ENCODE data around the gene TIGD3. TPM values are rescaled to one million over a fixed set of nuclear protein-coding genes. Genes with fewer than 3 reads are reported as not detected.

Gene TIGD3
- total RNA-seq, 4 donors from 2014 or later: 0.48 to 3.0 (median 0.75) TPM; not detected in 1

DNA sequence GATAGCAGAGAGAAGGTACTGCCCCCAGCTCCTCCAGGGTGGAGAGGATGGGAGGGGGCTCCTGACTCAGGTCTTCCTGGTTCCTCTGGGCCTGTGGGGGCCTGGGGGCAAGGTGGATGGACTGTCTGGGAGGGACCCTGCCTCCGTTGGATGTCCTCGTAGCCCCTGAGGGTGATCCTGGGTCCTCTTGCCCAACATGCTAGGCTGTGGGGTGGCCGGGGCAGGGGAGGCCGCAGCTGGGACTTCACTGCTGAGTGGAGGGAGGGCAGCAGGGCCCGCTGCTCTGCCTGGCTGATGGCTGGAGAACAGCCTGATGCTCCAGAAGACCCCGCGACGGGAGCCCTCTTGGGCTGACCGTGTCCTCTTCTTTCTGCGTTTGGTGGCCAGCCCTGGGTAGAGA is 45.3 kb downstream of the TIGD3 start:
- in situ Hi-C loops (cut with MboI; ENCODE audit: low pct_ligation_motif_present in 1 of 4, low pct_unique_long_range_greater_than_20kb in 1 of 4, low sequenced_read_pairs in 3 of 4): no loop called here
- H3K27me3 ChIP-seq: no peaks in the 10 kb centered on the region
- no peaks in the 10 kb centered on the region for H3K9me3 ChIP-seq
- peaks cover 0 to 21% (median 8%) of the 10 kb centered on the region in 4 donors for H3K36me3 ChIP-seq
- peaks cover 3 to 32% (median 11%) of the 10 kb centered on the region in 4 donors for H3K4me1 ChIP-seq
- intact Hi-C loops (cut with DNase I; ENCODE audit: low total_unique reads): no loop called here
- no peak overlapping the region for H3K27ac ChIP-seq
- TF ChIP-seq POLR2AphosphoS5 (IDR thresholded peaks at IDR 0.05): no peak
- TF ChIP-seq POLR2A (IDR thresholded peaks at IDR 0.05): no peak
- no peak for TF ChIP-seq EP300 (IDR thresholded peaks at IDR 0.05; ENCODE audit: low read depth)
- TF ChIP-seq, protein P1, sequence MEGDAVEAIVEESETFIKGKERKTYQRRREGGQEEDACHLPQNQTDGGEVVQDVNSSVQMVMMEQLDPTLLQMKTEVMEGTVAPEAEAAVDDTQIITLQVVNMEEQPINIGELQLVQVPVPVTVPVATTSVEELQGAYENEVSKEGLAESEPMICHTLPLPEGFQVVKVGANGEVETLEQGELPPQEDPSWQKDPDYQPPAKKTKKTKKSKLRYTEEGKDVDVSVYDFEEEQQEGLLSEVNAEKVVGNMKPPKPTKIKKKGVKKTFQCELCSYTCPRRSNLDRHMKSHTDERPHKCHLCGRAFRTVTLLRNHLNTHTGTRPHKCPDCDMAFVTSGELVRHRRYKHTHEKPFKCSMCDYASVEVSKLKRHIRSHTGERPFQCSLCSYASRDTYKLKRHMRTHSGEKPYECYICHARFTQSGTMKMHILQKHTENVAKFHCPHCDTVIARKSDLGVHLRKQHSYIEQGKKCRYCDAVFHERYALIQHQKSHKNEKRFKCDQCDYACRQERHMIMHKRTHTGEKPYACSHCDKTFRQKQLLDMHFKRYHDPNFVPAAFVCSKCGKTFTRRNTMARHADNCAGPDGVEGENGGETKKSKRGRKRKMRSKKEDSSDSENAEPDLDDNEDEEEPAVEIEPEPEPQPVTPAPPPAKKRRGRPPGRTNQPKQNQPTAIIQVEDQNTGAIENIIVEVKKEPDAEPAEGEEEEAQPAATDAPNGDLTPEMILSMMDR (IDR thresholded peaks at IDR 0.05): no peak
- DNase-seq: no peak
- 92% methylated on average over 6 of the region's 10 CpGs; no CpG with 5 or more reads in 1 of the 2 donors for WGBS, 2 donors (ENCODE audit: low coverage in 1 of 2)
- H3K4me3 ChIP-seq: no peak overlapping the region

DNA sequence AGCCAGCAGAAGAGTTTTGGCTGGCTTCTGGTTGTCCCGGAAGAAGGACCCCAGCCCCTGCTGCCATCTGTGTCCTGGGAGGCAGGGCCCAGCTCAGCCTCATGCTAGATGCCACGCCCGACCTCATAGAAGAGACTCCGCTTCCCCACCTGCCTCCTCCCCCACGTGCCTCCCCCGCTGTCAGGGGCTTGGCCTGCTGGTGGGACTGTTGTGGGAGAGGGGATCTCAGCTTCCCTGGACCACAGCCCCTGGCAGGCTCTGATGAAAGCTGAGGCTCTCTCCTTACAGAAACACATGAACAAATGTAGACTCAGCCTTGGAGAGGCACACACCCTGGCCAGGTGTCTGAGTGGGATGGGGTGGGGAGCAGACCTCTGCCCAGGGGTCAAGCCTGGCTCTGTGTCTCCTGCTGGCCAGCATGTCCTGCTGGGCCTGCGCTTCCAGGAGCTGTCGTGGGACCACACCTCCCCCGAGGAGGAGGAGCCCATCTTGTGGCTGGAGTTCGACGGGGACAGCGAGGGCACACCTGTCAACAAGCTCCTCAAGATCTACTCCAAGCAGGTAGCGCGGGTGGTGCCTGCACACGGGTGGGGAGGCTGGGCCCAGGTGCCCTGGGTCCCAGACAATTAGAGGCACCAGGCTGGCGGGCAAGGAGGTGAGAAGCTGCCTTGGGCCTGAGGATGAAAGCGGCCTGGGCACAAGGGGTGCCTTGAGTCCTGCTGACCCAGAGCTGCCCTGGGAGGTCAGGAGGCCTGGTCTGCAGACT is 45.9 kb downstream of the TIGD3 start:
- intact Hi-C loops (cut with DNase I; ENCODE audit: low total_unique reads): no loop called here
- Histone ChIP-seq H3K27me3 (no peaks in the 10 kb centered on the region), H3K9me3 (no peaks in the 10 kb centered on the region), H3K4me3 (no peak overlapping the region), H3K4me1 (peaks cover 3 to 32% (median 11%) of the 10 kb centered on the region in 4 donors), H3K27ac (peak overlapping the region in 2 of 4 donors; percentile 74 to 76), H3K36me3 (peaks cover 0 to 27% (median 10%) of the 10 kb centered on the region in 4 donors)
- in situ Hi-C loops (cut with MboI; ENCODE audit: low pct_ligation_motif_present in 1 of 4, low pct_unique_long_range_greater_than_20kb in 1 of 4, low sequenced_read_pairs in 3 of 4): no loop called here
- no peak for TF ChIP-seq EP300 (IDR thresholded peaks at IDR 0.05; ENCODE audit: low read depth)
- DNase-seq: no peak
- 67% methylated on average over 11 of the region's 17 CpGs; no CpG with 5 or more reads in 1 of the 2 donors for WGBS, 2 donors (ENCODE audit: low coverage in 1 of 2)

DNA sequence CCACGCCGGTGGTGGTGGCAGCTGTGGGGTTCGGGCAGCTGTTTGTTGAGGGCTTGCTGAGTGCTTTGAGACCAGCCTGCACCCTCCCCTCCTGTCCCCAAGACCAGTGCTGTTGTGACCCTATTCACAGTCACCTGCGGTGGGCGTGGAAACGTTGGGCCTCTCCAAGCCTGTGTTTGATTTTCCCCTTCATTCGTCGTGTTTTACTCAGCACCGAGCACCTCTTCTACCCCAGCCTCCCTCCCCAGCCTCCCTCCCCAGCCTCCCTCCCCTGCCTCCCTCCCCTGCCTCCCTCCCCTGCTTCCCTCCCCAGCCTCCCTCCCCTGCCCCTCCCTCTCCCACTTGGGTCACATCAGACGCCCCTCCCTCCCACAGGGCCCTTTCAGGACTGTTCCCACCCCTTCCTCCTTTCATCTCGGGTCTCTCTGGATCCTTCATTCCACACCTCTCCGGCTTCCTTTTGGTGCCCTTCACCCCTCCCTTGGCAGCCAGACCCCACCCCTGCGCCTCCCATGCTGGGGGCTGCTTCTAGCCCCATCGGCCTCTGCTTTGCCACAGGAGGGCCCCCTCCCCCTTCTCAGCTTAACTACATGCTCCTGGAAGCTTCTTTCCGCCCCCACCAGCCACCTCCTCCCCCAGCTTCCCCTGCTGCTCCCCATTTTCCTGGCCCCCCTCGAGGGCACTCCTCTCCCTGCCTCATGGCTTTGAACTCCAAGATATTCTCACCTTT is 46.7 kb downstream of the TIGD3 start:
- intact Hi-C loops (cut with DNase I; ENCODE audit: low total_unique reads): no loop called here
- Histone ChIP-seq H3K27ac (peak overlapping the region; percentile 53 to 76 (median 69)), H3K36me3 (peaks cover 0 to 35% (median 10%) of the 10 kb centered on the region in 4 donors), H3K27me3 (no peaks in the 10 kb centered on the region), H3K4me3 (no peak overlapping the region), H3K4me1 (peaks cover 3 to 32% (median 11%) of the 10 kb centered on the region in 4 donors), H3K9me3 (no peaks in the 10 kb centered on the region)
- in situ Hi-C loops (cut with MboI; ENCODE audit: low pct_ligation_motif_present in 1 of 4, low pct_unique_long_range_greater_than_20kb in 1 of 4, low sequenced_read_pairs in 3 of 4): no loop called here
- WGBS, 2 donors (ENCODE audit: low coverage in 1 of 2): 10 to 60% methylated on average over 2 to 15 of the region's 16 CpGs
- TF ChIP-seq POLR2A (IDR thresholded peaks at IDR 0.05) (no peak), EP300 (IDR thresholded peaks at IDR 0.05; ENCODE audit: low read depth) (no peak), POLR2AphosphoS5 (IDR thresholded peaks at IDR 0.05) (no peak)
- no peak for DNase-seq

DNA sequence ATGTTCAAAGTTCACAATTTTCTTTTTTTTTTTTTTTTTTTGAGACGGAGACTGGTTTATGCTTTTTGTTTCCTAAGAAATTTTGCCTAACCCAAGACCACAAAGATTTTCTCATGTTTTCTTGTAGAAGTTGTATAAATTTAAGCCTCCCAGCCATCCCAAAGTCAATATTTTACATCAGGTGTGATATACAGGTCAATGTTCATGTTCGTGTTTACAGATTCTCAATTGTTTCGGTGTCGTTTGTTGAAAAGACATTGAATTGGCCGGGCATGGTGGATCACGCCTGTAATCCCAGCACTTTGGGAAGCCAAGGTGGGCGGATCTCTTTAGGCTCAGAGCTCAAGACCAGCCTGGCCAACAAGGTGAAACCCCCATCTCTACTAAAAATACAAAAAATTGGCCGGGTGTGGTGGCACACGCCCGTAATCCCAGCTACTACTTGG is 47.3 kb downstream of the TIGD3 start:
- TF ChIP-seq, protein P1 (IDR thresholded peaks at IDR 0.05): no peak
- no peak for TF ChIP-seq EP300 (IDR thresholded peaks at IDR 0.05; ENCODE audit: low read depth)
- TF ChIP-seq POLR2A (IDR thresholded peaks at IDR 0.05): no peak
- no peak for TF ChIP-seq POLR2AphosphoS5 (IDR thresholded peaks at IDR 0.05)
- no peak overlapping the region for H3K4me3 ChIP-seq
- in situ Hi-C loops (cut with MboI; ENCODE audit: low pct_ligation_motif_present in 1 of 4, low pct_unique_long_range_greater_than_20kb in 1 of 4, low sequenced_read_pairs in 3 of 4): no loop called here
- no peaks in the 10 kb centered on the region for H3K27me3 ChIP-seq
- 48 to 62% methylated on average over 5 to 10 of the region's 10 CpGs for WGBS, 2 donors (ENCODE audit: low coverage in 1 of 2)
- intact Hi-C loops (cut with DNase I; ENCODE audit: low total_unique reads): no loop called here
- no peak for DNase-seq
- H3K9me3 ChIP-seq: no peaks in the 10 kb centered on the region
- peak overlapping the region; percentile 53 to 76 (median 69) for H3K27ac ChIP-seq
- peaks cover 0 to 41% (median 9%) of the 10 kb centered on the region in 4 donors for H3K36me3 ChIP-seq
- peaks cover 3 to 32% (median 11%) of the 10 kb centered on the region in 4 donors for H3K4me1 ChIP-seq

DNA sequence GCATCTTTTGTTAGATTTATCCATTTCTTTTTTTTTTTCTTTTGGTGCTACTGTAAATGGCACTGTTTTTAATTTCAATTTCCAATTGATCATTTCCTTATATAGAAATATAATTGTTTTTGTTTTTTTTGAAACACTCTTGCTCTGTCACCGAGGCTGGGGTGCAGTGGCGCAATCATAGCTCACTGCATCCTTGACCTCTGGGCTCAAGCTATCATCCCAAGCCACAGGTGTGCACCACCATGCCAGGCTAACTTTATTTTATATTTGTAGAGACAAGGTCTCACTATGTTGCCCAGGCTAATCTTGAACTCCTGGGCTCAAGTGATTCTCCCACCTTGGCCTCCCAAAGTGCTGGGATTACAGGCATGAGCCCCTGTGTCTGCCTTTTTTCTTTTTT is 48.2 kb downstream of the TIGD3 start:
- Histone ChIP-seq H3K27me3 (no peaks in the 10 kb centered on the region), H3K27ac (no peak overlapping the region), H3K9me3 (no peaks in the 10 kb centered on the region), H3K4me3 (no peak overlapping the region), H3K4me1 (peaks cover 3 to 32% (median 11%) of the 10 kb centered on the region in 4 donors), H3K36me3 (peaks cover 0 to 43% (median 6%) of the 10 kb centered on the region in 4 donors)
- intact Hi-C loops (cut with DNase I; ENCODE audit: low total_unique reads) (no loop called here), in situ Hi-C loops (cut with MboI; ENCODE audit: low pct_ligation_motif_present in 1 of 4, low pct_unique_long_range_greater_than_20kb in 1 of 4, low sequenced_read_pairs in 3 of 4) (no loop called here)
- TF ChIP-seq, protein P1 (IDR thresholded peaks at IDR 0.05): no peak
- TF ChIP-seq EP300 (IDR thresholded peaks at IDR 0.05; ENCODE audit: low read depth): no peak
- TF ChIP-seq POLR2A (IDR thresholded peaks at IDR 0.05): no peak
- no peak for TF ChIP-seq POLR2AphosphoS5 (IDR thresholded peaks at IDR 0.05)
- no peak for DNase-seq
- WGBS, 2 donors (ENCODE audit: low coverage in 1 of 2): 79 to 84% methylated on average over 2 of the region's 2 CpGs
